GM12878 (cell line): ENCODE measurements around the gene AGAP1.

Experiments
- ETV6 ChIP-seq, 2 experiments: fragments of 450-650 bp in 1 of 2; IDR thresholded peaks in 1 of 2; conservative IDR thresholded peaks in 1 of 2; 2 replicates each; pipeline ENCODE4 v1.6.1; 2014; ENCODE audit warnings: antibody characterized with exemption in 1 of 2, borderline replicate concordance in 1 of 2, low read depth in 1 of 2, mild to moderate bottlenecking in 1 of 2, moderate library complexity in 1 of 2
- HCFC1 ChIP-seq: fragments of 150-350 bp; IDR thresholded peaks from 2 replicates; pipeline ENCODE4 v1.6.1; 2014; ENCODE audit warnings: low read length
- NRF1 ChIP-seq: conservative IDR thresholded peaks from 2 replicates; pipeline ENCODE4 v1.6.1; 2011; ENCODE audit warnings: mild to moderate bottlenecking, low read depth, low read length, improper control_type of control experiment
- POLR2A ChIP-seq: IDR thresholded peaks from 2 replicates; pipeline ENCODE4 v1.6.1; 2011; ENCODE audit warnings: low read depth, mild to moderate bottlenecking, low read length

DNA sequence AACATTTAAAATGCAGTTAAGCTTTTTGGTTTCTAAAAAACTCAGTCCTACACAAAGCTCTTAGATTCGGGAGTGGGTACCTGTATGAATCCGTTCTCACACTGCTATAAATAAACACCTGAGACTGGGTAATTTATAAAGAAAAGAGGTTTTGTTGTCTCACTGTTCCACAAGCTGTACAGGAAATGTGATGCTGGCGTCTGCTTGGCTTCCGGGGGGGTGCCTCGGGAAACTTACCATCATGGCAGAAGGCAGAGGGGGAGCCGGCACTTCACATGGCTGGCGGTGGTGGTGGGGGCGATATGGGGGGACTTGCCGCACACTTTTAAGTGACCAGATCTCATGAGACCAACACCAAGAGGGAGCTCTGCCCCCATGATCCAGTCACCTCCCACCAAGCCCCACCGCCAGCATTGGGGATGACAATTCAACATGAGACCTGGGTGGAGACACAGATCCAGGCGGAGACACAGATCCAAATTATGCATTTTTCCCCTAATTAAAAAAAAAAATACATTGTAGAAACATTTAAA, 451.8 kb downstream of the AGAP1 start:
- TF ChIP-seq ETV6 (conservative IDR thresholded peaks at IDR 0.05 in 1 of 2, IDR thresholded peaks at IDR 0.05 in 1 of 2; ENCODE audit: borderline replicate concordance in 1 of 2, low read depth in 1 of 2) (no peak), POLR2A (no peak), NRF1 (no peak), HCFC1 (no peak)
